A549 (cell line): ENCODE results near the gene TMC4.

Experiments used
- BCL3 ChIP-seq: fragments of >200 bp; sonication (Bioruptor Twin); formaldehyde crosslinking; IDR thresholded peaks from 3 replicates; pipeline ENCODE4 v1.6.1; 2016
- CTCF ChIP-seq: fragments of >200 bp; sonication (Bioruptor Twin); formaldehyde crosslinking; IDR thresholded peaks from 3 replicates; pipeline ENCODE4 v1.5.1; 2016
- NFE2L2 ChIP-seq: fragments of 150-350 bp; conservative IDR thresholded peaks from 2 replicates; pipeline ENCODE4 v1.6.1; 2014; ENCODE audit warnings: low read length
- POLR2AphosphoS2 ChIP-seq: conservative IDR thresholded peaks from 2 replicates; pipeline ENCODE4 v1.6.1; 2012; ENCODE audit warnings: low read length, improper control_type of control experiment, inconsistent platforms
- RAD21 ChIP-seq, 2 experiments: fragments of >200 bp in 1 of 2; sonication (Bioruptor Twin) in 1 of 2; formaldehyde crosslinking in 1 of 2; IDR thresholded peaks in 1 of 2; conservative IDR thresholded peaks in 1 of 2; 2 replicates in 1 of 2; 3 replicates in 1 of 2; pipeline ENCODE4 v1.6.1; 2012 to 2018; ENCODE audit warnings: inconsistent platforms in 1 of 2

GRCh38 chr19:54190503-54191010, 17.6 kb upstream of the TMC4 start:
- TF ChIP-seq NFE2L2 = no peak
- no peak for TF ChIP-seq POLR2AphosphoS2
- TF ChIP-seq BCL3 = no peak; the same call in 2 of the 3 replicates
- TF ChIP-seq RAD21 (conservative IDR thresholded peaks at IDR 0.05 in 1 of 2, IDR thresholded peaks at IDR 0.05 in 1 of 2) = no peak
- TF ChIP-seq CTCF = no peak
